Activated CD8-positive, alpha-beta memory T cell treated with anti-CD3 and anti-CD28 coated beads, Interleukin-2, amount 50 U/mL, for 1 hour (primary cell): ENCODE results near the gene CTNNA2.

ENCODE experiments used
- DNase-seq: peaks from one replicate; pipeline ENCODE4 v3.0.0-alpha.2; 2020; ENCODE audit errors: extremely low read depth

The CTNNA2 gene

DNA sequence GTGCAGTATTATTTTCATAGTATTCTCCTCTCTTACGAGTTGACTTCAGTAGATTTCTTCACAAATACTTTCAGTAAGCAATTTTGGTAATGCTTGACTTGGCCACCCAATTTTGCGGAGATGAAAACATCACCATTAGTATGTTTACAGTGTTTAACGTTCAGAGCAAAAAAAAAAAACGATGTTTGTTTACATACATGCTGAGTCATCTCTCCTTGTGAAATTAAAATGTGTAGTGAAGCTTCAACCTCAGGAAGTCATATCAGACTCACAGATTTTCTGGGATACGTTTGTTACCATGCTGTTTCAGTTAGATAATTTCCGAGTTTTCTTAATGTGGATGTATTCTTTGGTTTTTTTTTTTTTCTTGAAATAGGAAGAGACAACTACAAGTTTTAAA lies 100.1 kb downstream of the CTNNA2 start:
- DNase-seq, result no peak

DNA sequence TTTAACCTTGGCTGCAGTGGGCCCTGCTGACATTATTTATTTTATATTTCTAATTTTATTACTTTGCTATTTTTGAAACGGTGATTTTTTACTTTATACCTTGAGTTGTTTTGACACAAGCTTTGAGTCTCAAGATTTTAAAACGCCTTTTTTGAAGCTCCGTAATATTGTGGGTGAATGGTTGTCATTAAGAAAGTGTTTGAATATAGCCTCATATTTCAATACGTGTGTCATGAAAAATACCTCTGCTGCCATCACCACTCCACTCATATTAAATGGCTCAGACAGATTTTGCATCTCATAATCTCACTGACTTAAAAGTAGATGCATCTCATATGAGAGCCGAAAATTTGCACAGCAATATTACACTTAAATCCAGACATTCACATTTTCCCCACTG lies 106.6 kb downstream of the CTNNA2 start:
- no peak for DNase-seq

DNA sequence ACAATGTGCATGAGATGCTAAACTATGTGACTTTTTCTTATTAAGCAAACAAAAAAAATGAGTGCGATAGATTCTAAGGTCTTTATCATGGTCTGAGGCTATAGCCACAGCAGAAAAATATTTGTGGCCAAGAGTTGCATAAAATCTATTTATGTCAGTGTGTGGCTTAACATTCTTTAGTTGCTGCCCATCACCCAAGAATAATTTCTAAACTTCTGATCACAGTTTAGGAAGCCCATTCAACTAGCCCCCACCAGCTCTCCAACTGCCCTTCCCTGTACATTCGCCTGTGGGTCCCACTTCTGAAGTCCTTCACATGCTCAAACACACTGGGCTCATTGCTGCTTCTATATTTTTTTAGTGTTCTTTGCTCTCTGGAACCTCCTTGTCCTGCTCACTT lies 107.1 kb downstream of the CTNNA2 start:
- DNase-seq, result no peak

DNA sequence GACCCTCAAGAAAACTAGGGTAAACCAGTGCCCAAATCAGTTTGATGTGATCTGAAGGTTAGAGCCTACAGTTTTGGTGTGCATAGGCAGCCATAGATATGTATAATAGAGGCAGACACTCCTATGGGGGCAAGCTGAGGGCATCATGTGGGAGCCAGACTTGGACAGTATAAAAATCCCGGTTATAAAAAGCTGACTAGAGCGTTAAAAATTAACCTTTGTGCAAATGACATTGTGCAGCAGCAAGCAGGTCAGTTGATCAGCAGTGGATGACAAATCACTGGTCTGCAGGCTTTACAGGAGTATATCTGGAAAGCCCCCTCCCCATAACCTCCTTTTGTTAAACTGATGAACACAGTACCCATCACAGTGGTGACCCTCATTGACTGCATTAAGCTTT lies 107.8 kb downstream of the CTNNA2 start:
- DNase-seq, result no peak

DNA sequence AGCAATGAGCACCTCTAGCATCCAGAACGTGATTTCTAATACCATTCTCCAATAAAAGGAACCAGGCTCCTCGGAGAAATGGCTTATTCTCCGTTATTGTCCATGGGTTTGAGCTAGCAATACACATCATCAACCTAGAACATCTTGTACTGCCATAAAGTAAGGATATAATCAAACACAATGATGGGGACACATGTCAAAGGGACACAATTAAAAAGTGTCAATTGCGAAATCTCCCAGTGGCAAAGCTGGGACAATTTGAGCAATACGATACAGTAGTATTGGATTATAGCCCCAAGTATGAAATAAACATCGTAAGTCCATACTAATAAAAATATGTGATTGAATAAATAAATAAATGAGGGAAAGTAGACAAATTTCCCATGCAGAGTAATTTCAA lies 108.4 kb downstream of the CTNNA2 start:
- no peak for DNase-seq

DNA sequence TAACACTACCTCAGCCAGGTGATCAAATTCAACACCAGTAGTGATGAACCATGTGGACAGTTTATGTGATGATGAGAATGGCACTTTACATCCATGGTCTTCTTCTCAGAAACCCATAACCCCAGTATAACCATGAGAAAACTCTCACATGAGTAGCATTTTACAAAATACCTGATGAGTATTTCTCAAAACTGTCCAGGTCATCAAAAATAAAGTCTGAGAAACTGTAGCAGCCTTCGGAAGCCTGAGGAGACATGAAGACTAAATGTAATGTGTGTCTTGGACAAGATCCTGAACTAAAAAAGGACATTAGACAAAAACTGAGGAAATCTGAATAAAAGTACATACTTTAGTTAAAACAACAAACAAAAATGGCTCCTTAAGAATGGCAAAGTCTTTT lies 108.9 kb downstream of the CTNNA2 start:
- no peak for DNase-seq

DNA sequence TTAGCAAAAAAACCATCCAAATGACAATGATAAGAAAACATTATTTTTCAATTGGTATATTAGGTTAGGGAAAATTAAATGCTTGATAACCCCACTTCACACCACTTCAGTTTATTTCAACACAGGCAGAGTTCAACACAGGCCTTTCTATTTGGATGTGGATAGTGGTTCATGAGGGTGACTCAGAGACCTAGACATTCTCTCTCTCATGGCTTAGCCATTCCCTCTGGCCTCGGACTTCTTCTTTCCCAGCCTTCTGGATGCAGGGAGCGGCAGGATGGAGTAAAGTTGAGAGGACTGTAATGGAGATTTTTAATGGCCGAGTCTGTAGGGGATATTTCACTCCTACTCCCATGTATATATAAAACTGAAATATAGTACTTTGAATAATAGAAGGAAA lies 109.7 kb downstream of the CTNNA2 start:
- DNase-seq, result no peak

DNA sequence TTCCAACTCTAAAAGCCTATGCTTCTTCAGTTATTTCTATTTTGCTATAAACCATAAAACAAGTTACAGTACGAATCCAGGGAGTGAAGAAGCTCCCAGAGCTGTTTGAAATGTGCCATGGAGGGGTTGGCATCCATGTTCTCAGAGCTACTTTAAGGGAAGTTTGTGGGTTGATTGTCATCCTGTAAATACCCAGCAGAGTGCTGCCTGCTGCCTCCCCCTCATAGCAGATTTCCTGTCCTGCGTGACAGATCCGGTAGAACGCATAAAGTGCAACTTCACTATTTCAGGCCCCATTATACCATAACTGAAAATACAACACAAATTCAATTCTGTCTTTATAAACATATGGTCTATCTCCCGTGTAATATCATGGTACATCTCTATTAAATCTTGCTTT lies 114.4 kb downstream of the CTNNA2 start:
- DNase-seq, result no peak

DNA sequence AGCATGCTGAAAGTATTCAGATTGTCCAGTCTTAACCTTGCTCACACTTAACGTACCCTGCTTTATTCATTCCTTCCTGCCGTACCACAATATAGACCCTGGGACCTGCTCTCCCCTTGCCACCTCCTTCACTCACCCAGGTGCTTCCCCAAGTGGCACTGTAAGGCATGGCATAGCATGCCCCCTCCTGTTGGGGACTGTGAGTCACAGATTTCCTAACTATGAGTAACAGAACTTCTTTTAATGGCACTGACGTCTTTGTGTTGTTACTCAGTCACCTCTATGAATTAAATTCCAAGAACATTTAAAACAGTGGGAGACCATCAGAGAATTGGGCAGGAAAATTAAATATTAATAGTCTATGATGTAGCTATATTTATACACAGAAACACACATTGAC lies 117.2 kb downstream of the CTNNA2 start:
- DNase-seq, result no peak

DNA sequence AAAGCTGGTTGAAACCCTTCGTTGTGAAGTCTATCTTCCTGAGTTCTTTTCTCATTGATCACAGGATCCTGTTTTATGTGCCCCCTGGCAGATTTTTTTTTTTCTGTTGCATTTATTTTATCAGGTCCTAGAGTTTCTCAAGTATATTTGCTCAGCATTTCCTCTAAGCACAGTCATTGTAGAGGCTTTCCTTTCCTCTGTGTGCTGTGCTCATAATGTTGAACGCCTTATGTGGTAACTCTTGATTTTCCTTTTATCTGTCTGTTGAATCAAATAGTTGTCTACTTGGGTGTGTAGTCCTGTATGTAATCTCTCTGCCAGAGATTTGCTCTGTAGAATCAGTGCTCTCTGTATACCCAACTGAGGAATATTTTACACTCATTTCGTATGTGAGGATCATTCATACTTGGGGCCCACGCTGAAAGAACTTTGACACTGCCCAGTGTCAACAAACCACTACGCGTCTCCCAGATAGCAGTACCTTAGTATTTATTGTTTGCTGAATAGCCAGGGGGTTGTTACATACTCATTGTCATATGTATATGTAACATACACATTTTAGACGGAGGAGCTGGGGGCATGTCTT lies 118.2 kb downstream of the CTNNA2 start:
- DNase-seq, result no peak

DNA sequence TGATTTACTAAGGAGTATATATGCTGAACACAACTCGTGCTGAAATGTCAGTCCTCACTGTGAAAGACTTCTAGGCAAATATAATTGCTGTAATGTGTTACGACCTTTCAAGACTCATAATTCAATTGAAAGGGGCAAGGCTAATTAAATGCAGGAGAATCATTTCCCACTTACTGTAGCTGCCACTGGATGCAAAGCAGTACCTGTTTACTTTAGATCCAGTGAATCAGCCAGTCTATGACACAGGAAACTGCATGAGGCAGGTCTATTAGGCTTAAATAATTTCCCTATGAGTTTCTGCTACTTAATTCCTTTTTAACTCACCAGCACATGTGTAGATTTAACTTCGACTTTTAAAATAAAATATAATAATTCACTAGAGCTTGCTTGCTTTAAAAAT lies 125.6 kb downstream of the CTNNA2 start:
- no peak for DNase-seq

DNA sequence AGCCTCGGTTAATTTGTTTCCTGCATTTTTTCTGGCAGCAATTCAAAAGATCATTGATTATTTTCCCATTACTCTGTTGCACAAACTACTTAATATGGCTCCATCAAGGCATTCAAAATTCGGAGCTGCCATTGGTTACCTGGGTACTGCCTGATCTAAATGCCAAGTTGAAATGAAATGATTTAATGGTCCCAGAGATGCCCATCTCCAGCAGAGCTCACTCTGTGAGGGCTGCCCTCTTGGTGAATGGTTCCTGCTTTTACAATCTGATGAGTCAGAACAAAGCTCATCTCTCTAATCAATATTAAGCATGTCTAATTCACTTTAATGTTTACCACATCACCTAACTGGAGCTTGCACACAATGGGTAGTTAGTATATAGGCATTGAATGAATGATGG lies 126.1 kb downstream of the CTNNA2 start:
- no peak for DNase-seq

DNA sequence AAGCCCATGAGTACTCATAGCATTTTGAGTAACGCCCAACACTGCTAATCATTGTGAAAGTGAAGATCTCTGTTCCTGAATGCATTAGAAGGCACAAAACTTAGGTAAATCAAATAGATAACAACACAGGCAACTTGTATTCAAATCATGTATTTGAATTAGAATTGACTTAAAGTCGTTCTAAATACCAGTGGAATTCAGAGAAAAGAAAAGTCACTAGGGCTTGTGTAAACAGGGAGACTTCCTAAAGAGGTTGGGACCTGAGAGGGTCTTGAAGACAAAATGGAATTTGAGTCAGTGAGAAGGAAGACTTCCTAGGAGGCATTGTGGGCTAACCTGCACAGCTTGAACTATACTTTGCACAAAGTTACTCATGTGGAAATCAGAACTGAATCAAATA lies 127.2 kb downstream of the CTNNA2 start:
- no peak for DNase-seq

DNA sequence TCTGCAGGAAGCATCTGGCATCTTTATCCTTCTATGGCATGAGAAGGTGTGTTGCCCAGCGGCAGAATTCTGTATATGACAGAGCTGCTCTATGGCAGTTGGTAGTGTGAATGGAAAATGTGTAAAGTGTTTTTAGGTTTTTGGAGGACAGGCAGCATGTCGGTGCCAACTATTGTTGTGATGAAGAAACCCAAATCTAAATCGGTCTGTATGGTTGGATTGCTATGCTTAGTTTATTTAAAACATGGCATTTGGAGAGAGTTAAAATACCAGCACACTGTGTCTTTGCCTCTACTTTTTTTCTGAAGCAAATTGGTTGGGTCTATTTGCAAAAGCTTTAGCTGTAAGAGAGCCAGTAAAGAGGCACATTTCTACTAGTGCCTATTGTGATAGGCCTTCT lies 136.7 kb downstream of the CTNNA2 start:
- no peak for DNase-seq

DNA sequence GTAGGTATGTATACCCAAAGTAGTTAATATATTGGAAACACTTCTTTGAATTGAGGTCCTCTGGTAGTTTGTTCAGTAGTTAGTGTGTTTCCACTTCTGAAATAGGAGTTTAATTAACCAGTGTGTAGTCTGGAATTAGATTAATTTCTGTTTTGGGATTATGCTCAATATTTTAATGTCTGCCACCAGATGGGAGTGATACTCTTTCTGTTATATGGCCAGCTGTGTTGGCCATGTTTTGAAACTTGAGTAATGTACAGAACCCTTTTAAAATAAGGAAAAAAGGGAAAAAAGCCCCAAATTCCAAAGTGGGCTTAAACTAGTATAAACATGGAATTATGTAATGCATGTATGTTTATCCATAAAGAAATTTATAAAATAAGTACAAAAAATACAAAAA lies 147.7 kb downstream of the CTNNA2 start:
- DNase-seq, result no peak

DNA sequence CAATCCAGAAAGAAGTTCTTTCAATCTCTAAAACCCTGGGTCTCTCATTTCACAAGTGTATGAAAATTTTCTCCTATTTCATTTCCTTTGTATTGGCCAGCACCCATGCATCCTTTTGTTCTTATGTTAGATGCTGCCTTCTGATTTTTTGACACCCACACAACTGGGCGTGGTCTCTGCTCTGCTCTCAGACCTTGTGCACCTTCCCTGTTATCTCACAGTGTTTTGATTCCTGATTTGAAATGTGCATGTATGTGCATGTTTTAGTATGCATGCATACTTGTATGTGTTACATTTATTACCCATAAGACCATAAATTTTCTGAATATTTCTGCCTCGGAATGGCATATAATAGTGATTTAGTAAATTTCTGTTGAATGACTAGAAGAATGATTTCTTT lies 152.2 kb downstream of the CTNNA2 start:
- no peak for DNase-seq

DNA sequence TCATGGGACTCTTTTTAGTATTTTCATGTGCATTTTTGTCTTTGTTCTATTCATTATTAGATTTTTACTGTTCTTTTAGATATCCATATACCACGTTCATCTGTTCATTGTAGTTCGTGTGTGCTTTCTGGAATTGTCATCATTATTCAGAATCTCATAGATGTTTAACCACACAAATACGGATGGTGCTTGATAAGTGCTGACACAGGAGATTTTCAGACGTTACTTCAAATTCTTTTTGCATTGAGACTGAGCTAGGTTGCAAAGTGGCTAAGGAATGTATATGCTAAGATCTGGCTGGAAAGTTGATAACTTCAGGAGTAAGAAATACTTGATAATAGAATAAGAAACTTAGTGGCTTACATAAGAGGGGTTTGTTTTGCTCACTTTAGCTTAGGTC lies 153.6 kb downstream of the CTNNA2 start:
- DNase-seq, result no peak

DNA sequence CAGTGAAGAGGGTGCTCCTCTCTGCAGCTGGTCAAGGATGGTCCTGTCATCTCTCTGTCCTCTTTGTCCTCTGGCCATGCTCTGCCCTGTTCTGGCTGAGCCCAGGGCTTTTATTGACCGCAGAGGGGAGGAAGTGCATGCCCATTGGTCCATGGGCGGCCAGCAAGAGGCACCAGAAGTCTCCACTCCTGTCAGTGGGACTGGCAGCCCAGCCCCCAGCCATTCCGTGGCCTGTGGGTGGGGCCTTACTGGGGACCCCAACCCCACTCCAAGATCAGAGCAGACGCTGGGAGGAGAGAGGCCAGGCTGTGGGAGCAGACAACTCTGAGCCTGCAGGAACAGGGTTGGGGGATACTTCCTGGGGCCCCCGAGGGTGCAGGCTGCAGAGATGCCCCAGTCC lies 156.9 kb downstream of the CTNNA2 start:
- no peak for DNase-seq

DNA sequence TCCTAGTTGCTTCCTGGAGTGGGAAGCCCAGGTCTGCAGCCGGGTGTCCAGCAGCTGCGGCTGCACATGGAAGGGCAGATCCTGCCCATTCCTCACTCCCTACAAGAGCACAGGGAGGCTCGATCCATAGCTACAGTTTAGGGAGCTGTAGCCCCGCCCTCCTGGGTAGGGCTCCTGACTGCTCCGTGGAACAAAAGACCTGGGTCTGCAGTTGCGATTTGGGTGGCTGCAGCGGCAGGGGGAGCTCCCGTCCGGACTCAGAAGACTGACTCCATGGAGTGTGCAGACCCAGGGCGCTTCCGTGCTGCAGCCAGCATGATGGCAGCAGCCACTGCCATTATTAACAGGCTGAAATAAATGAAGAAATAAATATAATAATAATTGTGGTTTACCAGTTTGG lies 157.3 kb downstream of the CTNNA2 start:
- DNase-seq, result no peak

DNA sequence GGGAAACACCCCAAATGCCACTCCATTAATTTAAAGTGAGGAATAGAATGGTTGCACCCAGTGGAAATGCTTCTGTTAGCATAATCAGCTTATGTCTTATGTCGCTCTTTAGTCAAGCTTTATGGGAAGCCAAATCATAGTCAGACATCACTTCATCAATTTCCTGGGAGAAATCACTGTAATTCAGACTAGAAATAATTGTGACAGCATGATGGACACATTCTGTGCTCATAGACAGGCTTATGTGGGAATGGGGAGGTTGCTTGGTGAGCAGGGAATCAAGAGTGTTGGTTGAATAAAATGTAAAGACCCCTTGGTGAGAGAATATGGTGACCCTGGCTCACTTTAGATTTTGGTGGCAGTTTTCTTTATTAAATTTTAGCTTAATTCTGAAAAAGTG lies 174.0 kb downstream of the CTNNA2 start:
- DNase-seq, result no peak

DNA sequence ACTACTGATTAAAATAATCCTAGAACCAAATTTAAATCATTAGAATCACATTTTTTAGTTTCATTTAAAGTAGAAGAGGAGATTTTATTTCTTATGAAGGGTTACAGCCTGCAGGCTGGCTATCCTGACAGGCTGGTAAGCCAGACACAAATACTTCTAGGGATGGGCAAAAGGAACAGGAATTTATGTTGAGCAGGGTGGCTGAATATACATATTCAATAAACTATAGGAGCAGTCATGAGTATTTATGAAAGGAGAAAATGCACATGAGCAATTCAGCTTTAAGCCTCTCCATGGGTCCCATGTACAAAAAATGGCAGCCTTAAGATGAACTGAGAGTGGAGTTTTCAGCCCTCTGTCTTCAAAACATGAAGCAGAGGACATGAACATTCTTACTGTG lies 182.4 kb downstream of the CTNNA2 start:
- no peak for DNase-seq

DNA sequence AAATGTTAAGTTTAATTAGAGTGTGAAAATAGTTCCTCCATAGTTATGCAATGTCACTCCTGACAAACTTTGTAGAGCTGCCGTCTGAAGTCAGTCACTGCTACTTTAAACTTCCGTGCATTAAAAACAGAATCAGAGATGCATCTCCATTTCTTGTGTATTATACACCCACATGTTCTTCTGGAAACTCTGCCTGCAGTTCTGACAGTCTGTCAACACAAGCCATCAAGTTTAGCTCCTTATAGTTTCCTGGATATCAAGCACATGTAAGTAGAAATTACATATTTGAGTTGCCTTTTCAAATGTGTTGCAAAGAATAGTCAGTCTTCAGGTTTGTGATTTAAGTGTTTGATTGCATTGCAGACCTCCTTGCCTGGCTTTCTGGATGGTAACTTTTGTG lies 184.3 kb downstream of the CTNNA2 start:
- DNase-seq, result no peak

DNA sequence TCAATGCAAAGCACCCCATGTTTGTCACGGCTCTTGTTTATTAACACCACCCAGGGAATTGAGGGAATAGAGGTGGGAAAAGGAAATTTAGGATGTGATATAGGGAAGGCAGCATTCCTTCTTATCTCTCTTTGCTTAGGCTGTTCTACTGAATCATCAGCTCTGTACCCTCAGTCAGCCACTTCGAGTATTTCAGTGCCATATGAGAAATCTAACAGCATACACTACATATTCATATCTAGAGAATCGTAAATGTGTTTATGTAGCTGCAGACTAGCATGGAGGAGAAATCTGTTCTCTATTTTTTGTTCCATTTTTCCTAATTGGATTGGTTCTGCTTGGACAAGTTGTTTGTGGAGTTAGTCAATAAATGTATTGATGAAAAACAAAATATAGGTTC lies 187.8 kb downstream of the CTNNA2 start:
- DNase-seq, result no peak

DNA sequence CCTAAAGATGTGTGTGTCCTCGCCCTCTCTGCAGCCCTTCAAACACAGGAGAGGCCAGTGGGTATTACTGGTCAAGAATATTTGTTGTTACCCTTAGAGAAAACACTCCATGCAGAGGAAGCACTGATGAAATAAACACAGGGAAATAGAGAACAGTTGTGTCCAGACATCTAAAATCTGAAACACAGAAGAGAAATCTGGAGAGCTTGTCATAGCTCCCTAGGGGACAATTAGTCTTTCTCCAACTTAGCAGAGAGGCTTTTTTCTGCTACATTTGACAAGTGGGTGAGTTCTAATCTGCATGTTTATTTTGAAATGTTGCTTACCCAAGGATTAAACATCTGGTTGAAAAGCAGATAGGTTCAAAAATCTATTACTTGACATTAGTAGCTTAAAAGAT lies 190.1 kb downstream of the CTNNA2 start:
- DNase-seq, result no peak

DNA sequence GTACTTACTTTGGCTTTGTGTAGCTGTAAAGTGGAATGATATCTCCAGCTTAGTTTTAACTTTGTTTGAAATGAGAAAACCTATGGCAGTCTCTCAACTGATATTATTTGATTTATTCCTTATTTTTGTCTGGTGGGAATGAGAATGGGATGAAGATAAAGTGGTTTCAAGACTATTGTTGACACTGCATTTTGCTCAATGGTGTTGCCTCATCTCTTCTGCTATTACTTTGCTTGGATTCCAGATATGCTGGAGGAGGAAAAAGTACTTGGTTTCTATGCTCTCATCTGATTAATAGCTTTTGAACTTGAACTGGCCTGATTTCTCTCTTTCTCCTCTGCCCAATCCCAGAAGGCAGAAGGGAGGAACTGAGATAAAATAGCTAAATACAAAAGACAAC lies 198.2 kb downstream of the CTNNA2 start:
- no peak for DNase-seq
